GM23338 (cell line): ENCODE measurements around the gene SH3BP4.

Source experiments
- CREB1 ChIP-seq: fragments of 250-450 bp; sonication (Bioruptor Pico); IDR thresholded peaks from 2 replicates; pipeline ENCODE4 v1.5.0; 2020; ENCODE audit warnings: low read depth, mild to moderate bottlenecking, moderate library complexity
- CTCF ChIP-seq, 2 experiments: fragments of 200-600 bp in 1 of 2; sonication (generic) in 1 of 2; conservative IDR thresholded peaks; 2 replicates each; pipeline versions ENCODE4 v1.5.1 to v1.6.1; 2016 to 2017; ENCODE audit warnings: antibody characterized with exemption in 2 of 2, low read depth in 2 of 2, mild to moderate bottlenecking in 2 of 2, moderate library complexity in 1 of 2
- EZH2 ChIP-seq: fragments of 200-600 bp; sonication (generic); IDR thresholded peaks from one replicate; pipeline ENCODE4 v1.8.0; 2017; ENCODE audit warnings: antibody characterized with exemption, mild to moderate bottlenecking, low read depth; ENCODE audit not compliant: unreplicated experiment
- EZH2phosphoT487 ChIP-seq: fragments of 200-600 bp; sonication (generic); IDR thresholded peaks from one replicate; pipeline ENCODE4 v1.8.1; 2018; ENCODE audit warnings: antibody characterized with exemption; ENCODE audit not compliant: unreplicated experiment
- NANOG ChIP-seq: IDR thresholded peaks from 2 replicates; pipeline ENCODE4 v1.6.1; 2016; ENCODE audit warnings: antibody characterized with exemption, borderline replicate concordance
- POLR2AphosphoS5 ChIP-seq: IDR thresholded peaks from 2 replicates; pipeline ENCODE4 v1.6.1; 2016; ENCODE audit warnings: antibody characterized with exemption, low read depth
- REST ChIP-seq: IDR thresholded peaks from one replicate; pipeline ENCODE4 v1.6.1; 2018; ENCODE audit warnings: antibody characterized with exemption; ENCODE audit not compliant: unreplicated experiment
- ZNF331 ChIP-seq: fragments of 250-450 bp; sonication (Bioruptor Pico); IDR thresholded peaks from 2 replicates; pipeline ENCODE4 v1.5.0; 2020; ENCODE audit warnings: low read depth, mild to moderate bottlenecking, moderate library complexity

- TF ChIP-seq CTCF (conservative IDR thresholded peaks at IDR 0.05; ENCODE audit: low read depth in 2 of 2) (no peak), CREB1 (CRISPR knock-in tag) (no peak), NANOG (no peak), REST (no peak), POLR2AphosphoS5 (no peak), ZNF331 (no peak), EZH2phosphoT487 (no peak), EZH2 (no peak)
These were observed 40.4 kb downstream of the SH3BP4 start for GRCh38 chr2:234992196-234992595.
